Kidney (tissue), 14 donors: Measurements from ENCODE around the gene ERLEC1. TPM values are rescaled to one million over a fixed set of nuclear protein-coding genes. Genes with fewer than 3 reads are reported as not detected.

Experiments
- DNase-seq, 5 donors: peaks; one replicate each; pipeline ENCODE4 v3.0.0-alpha.2; 2013 to 2020
- FAIRE-seq: peaks from 2 replicates; lab custom pipeline; 2012; peaks lifted over from hg19 to GRCh38; lab: Jason Lieb, UNC
- H3K27ac ChIP-seq, 2 donors: one replicate each; pipeline ENCODE4 v1.7.0; 2013; ENCODE audit warnings: low read depth in 2 of 2, low read length in 2 of 2, inconsistent platforms in 1 of 2
- H3K27me3 ChIP-seq: one replicate; pipeline ENCODE4 v1.7.1; 2013; ENCODE audit warnings: low read length, inconsistent platforms; ENCODE audit not compliant: control insufficient read depth, insufficient read depth
- H3K36me3 ChIP-seq, 3 donors: one replicate each; pipeline versions ENCODE4 v1.7.0 to v1.7.1; 2013; ENCODE audit warnings: low read length in 3 of 3, control low read depth in 1 of 3, inconsistent platforms in 1 of 3; ENCODE audit not compliant: insufficient read depth in 3 of 3, control insufficient read depth in 2 of 3
- H3K4me1 ChIP-seq, 3 donors: one replicate each; pipeline versions ENCODE4 v1.7.0 to v1.7.1; 2013; ENCODE audit warnings: low read length in 3 of 3, inconsistent platforms in 1 of 3, low read depth in 1 of 3; ENCODE audit not compliant: control insufficient read depth in 2 of 3, insufficient read depth in 2 of 3
- H3K4me3 ChIP-seq, 3 donors: one replicate each; pipeline versions ENCODE4 v1.7.0 to v1.8.1; 2013; ENCODE audit warnings: low read length in 3 of 3, control low read depth in 1 of 3, inconsistent platforms in 1 of 3
- H3K9ac ChIP-seq, 3 donors: one replicate each; pipeline versions ENCODE4 v1.7.0 to v1.7.1; 2013; ENCODE audit warnings: low read length in 3 of 3, control low read depth in 1 of 3, inconsistent platforms in 1 of 3
- H3K9me3 ChIP-seq, 3 donors: one replicate each; pipeline versions ENCODE4 v1.7.0 to v1.7.1; 2013; ENCODE audit warnings: low read length in 3 of 3, control low read depth in 1 of 3, inconsistent platforms in 1 of 3; ENCODE audit not compliant: control insufficient read depth in 2 of 3, insufficient read depth in 1 of 3
- CTCF ChIP-seq: IDR thresholded peaks from 3 replicates; pipeline ENCODE4 v1.5.1; 2012; ENCODE audit warnings: mild to moderate bottlenecking, moderate library complexity, borderline replicate concordance; ENCODE audit not compliant: insufficient read depth; ENCODE audit errors: extremely low read depth
- intact Hi-C: fragments of 100-400 bp; cut with DNase I; formaldehyde crosslinking; loops from one replicate; pipeline ENCODE4 v1.11.1; 2022
- polyA plus RNA-seq: library from polyadenylated mRNA; stranded (reverse); fragments of 350-450 nt; fragmentation: Illumina TruSeq; extraction: RNeasy Lipid Tissue Mini Kit (QIAGEN cat#74804); gene quantifications from one replicate; pipeline ENCODE4 v1.2.3, GENCODE V29; 2014; ENCODE audit warnings: low read depth, low replicate concordance; ENCODE audit not compliant: insufficient read depth
- total RNA-seq: library from RNA; stranded (reverse); fragmentation: NEBNext Ultra II Directional; extraction: Animal tissue kit (Norgen Biotek cat#: 25700); gene quantifications from one replicate; pipeline ENCODE4 v1.2.1, GENCODE V29; 2021
- donor health status: control.
- donor health status: control.
- donor health status: control.
- donor health status: control.
- donor health status: control.
- donor health status: DM: yes; HTN: yes; CAD: no.
- donor health status: Normal renal cell carcinoma (clear cell type).

The ERLEC1 gene
- total and polyA plus RNA-seq, 2 donors from 2014 or later, result 39.9 to 43.7 TPM

- no peak overlapping the region for H3K4me3 ChIP-seq
- intact Hi-C loops, result no loop called here
- TF ChIP-seq CTCF, result no peak
- peaks cover 0 to 6% (median 1%) of the 10 kb centered on the region in 3 donors for H3K4me1 ChIP-seq
- H3K27ac ChIP-seq, result no peak overlapping the region
- H3K9ac ChIP-seq, result no peak overlapping the region
- no peaks in the 10 kb centered on the region for H3K9me3 ChIP-seq
- DNase-seq (no peak), FAIRE-seq (no peak)
- no peaks in the 10 kb centered on the region for H3K27me3 ChIP-seq
- H3K36me3 ChIP-seq, result no peaks in the 10 kb centered on the region
These were observed 6.8 kb upstream of the ERLEC1 start for GRCh38 chr2:53780056-53780455.

GRCh38 chr2:53782676-53783075 is 4.2 kb upstream of the ERLEC1 start:
- no peak for TF ChIP-seq CTCF
- H3K27me3 ChIP-seq, result no peaks in the 10 kb centered on the region
- no peaks in the 10 kb centered on the region for H3K9me3 ChIP-seq
- H3K9ac ChIP-seq, result no peak overlapping the region
- no peak overlapping the region for H3K4me3 ChIP-seq
- no peaks in the 10 kb centered on the region for H3K36me3 ChIP-seq
- H3K27ac ChIP-seq, result no peak overlapping the region
- DNase-seq, result no peak
- FAIRE-seq, result no peak
- peaks cover 0 to 16% (median 3%) of the 10 kb centered on the region in 3 donors for H3K4me1 ChIP-seq
- intact Hi-C loops, result no loop called here

GRCh38 chr2:53784436-53784835 is 2.4 kb upstream of the ERLEC1 start:
- intact Hi-C loops, result no loop called here
- H3K27me3 ChIP-seq, result no peaks in the 10 kb centered on the region
- peak overlapping the region in 1 of 2 donors; percentile 7 for H3K27ac ChIP-seq
- H3K4me3 ChIP-seq, result peak overlapping the region in 1 of 3 donors; percentile 2
- no peak overlapping the region for H3K9ac ChIP-seq
- no peaks in the 10 kb centered on the region for H3K36me3 ChIP-seq
- no peak for TF ChIP-seq CTCF
- FAIRE-seq (no peak), DNase-seq (peak in 1 of 5 donors; percentile 15)
- H3K4me1 ChIP-seq, result peaks cover 0 to 22% (median 3%) of the 10 kb centered on the region in 3 donors
- H3K9me3 ChIP-seq, result no peaks in the 10 kb centered on the region

- FAIRE-seq, result no peak
- no peaks in the 10 kb centered on the region for H3K36me3 ChIP-seq
- peak overlapping the region in 1 of 3 donors; percentile 96 for H3K9ac ChIP-seq
- no peak overlapping the region for H3K27ac ChIP-seq
- no peak for DNase-seq
- H3K4me1 ChIP-seq, result peaks cover 0 to 22% (median 3%) of the 10 kb centered on the region in 3 donors
- TF ChIP-seq CTCF, result no peak
- intact Hi-C loops, result no loop called here
- H3K27me3 ChIP-seq, result no peaks in the 10 kb centered on the region
- H3K9me3 ChIP-seq, result no peaks in the 10 kb centered on the region
- peak overlapping the region; percentile 94 to 98 (median 98) for H3K4me3 ChIP-seq
These were observed 1.5 kb upstream of the ERLEC1 start for GRCh38 chr2:53785366-53785765.
